NT2/D1 (cell line): ENCODE data around the gene TOR1B.
A peak's percentile ranks its signal among the peaks of the same experiment; 100 is the strongest.

Experiments
- DNase-seq: peaks from one replicate; pipeline ENCODE4 v3.0.0-alpha.2; 2011; ENCODE audit warnings: low read depth, low spot score
- H3K27me3 ChIP-seq: 2 replicates; pipeline ENCODE4 v1.6.0; 2011; ENCODE audit warnings: mild to moderate bottlenecking; ENCODE audit not compliant: insufficient read length, insufficient read depth
- H3K36me3 ChIP-seq: 2 replicates; pipeline ENCODE4 v1.6.1; 2011; ENCODE audit warnings: mild to moderate bottlenecking, low read length, mixed read lengths; ENCODE audit not compliant: insufficient read depth, insufficient read length
- H3K4me1 ChIP-seq: 2 replicates; pipeline ENCODE4 v1.5.1; 2011; ENCODE audit not compliant: insufficient read depth, insufficient read length
- H3K4me3 ChIP-seq: 2 replicates; pipeline ENCODE4 v1.5.1; 2011; ENCODE audit warnings: low read depth; ENCODE audit not compliant: insufficient read length
- H3K9ac ChIP-seq: 2 replicates; pipeline ENCODE4 v1.6.0; 2011; ENCODE audit warnings: low read depth; ENCODE audit not compliant: insufficient read length
- H3K9me3 ChIP-seq: 2 replicates; pipeline ENCODE4 v1.5.1; 2011; ENCODE audit warnings: mild to moderate bottlenecking, low read length; ENCODE audit not compliant: insufficient read depth
- SUZ12 ChIP-seq: IDR thresholded peaks from 2 replicates; pipeline ENCODE4 v1.6.1; 2011; ENCODE audit not compliant: insufficient read length, insufficient read depth; ENCODE audit errors: extremely low read depth
- YY1 ChIP-seq: IDR thresholded peaks from 2 replicates; pipeline ENCODE4 v1.6.1; 2011; ENCODE audit not compliant: insufficient read length, insufficient read depth
- ZNF274 ChIP-seq: IDR thresholded peaks from 2 replicates; pipeline ENCODE4 v1.6.1; 2011; ENCODE audit warnings: mild to moderate bottlenecking, low read depth, low read length

The TOR1B gene

GRCh38 chr9:129828969-129829368 lies 26.0 kb downstream of the TOR1B start:
- H3K27me3 ChIP-seq: no peaks in the 10 kb centered on the region
- TF ChIP-seq ZNF274 (no peak), YY1 (no peak), SUZ12 (no peak)
- H3K9me3 ChIP-seq: no peaks in the 10 kb centered on the region
- H3K4me1 ChIP-seq: no peaks in the 10 kb centered on the region
- H3K36me3 ChIP-seq: peaks cover 61% of the 10 kb centered on the region
- no peak overlapping the region for H3K9ac ChIP-seq
- H3K4me3 ChIP-seq: no peak overlapping the region
- DNase-seq: no peak

GRCh38 chr9:129832982-129833381 lies 30.0 kb downstream of the TOR1B start:
- Histone ChIP-seq H3K4me1 (no peaks in the 10 kb centered on the region), H3K36me3 (peaks cover 58% of the 10 kb centered on the region), H3K9ac (no peak overlapping the region), H3K4me3 (no peak overlapping the region), H3K27me3 (peaks cover 3% of the 10 kb centered on the region), H3K9me3 (no peaks in the 10 kb centered on the region)
- no peak for TF ChIP-seq YY1
- TF ChIP-seq ZNF274: no peak
- TF ChIP-seq SUZ12: no peak
- DNase-seq: no peak

- H3K4me1 ChIP-seq: peaks cover 9% of the 10 kb centered on the region
- no peak for TF ChIP-seq YY1
- no peak for TF ChIP-seq ZNF274
- no peak for TF ChIP-seq SUZ12
- DNase-seq: no peak
- H3K9me3 ChIP-seq: no peaks in the 10 kb centered on the region
- H3K36me3 ChIP-seq: peaks cover 44% of the 10 kb centered on the region
- H3K9ac ChIP-seq: peak overlapping the region; percentile 95
- peaks cover 3% of the 10 kb centered on the region for H3K27me3 ChIP-seq
- peak overlapping the region; percentile 99 for H3K4me3 ChIP-seq
Observed at GRCh38 chr9:129834489-129835127, 31.6 kb downstream of the TOR1B start.

DNA sequence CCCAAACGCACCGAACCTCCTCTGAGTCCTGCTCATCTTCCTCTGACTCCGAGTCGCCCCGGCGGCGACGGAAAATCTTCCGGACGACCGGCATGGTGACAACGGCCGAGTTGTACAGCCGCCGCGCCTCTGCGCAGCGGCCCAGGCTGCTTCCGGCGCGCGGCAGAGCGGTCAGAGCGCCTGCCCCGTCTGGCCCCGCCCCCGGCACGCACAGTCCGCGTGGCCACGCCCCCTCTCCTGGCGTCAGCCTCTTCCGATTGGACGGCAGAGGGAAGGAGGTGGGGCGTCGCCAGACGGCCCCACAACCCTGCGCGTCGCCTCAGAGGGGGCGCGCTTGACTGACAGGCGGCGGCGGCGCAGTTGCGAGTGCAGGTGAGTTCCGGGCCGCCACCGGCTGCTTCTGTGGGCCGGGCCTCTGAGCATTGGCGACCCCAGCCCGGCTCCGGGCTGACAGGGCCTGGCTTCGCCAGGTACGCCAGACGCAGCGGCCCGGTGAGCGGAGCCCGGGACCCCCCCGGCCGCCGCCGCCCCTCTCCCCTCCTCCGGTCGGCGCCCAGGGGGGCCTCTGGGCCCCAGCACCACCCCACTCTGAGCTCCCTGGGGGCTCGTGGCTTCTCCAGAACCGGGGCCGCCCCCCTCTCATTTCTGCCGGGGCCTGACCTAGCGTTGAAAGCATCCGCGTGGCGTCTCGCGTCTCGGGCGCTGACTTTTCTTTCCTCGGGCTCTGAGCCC lies 32.3 kb downstream of the TOR1B start, which contains the start of the genes C9orf78 and USP20:
Gene C9orf78, minus strand, starts transcription at position 148 of the 732 bp plus-strand sequence. Its CDS starts 54 bp downstream, at position 94.
Gene USP20, plus strand, starts transcription at position 331 of the 732 bp plus-strand sequence. CDS start 17,098 bp downstream, outside the sequence.
- TF ChIP-seq YY1 (no peak), ZNF274 (no peak), SUZ12 (no peak)
- H3K4me3 ChIP-seq: peak within 1 kb of the TSS; percentile 99
- H3K4me1 ChIP-seq: peaks cover 14% of the 10 kb centered on the region
- H3K27me3 ChIP-seq: peaks cover 3% of the 10 kb centered on the region
- H3K36me3 ChIP-seq: peaks cover 38% of the 10 kb centered on the region
- no peaks in the 10 kb centered on the region for H3K9me3 ChIP-seq
- H3K9ac ChIP-seq: peak within 1 kb of the TSS; percentile 95
- peak; percentile 94 for DNase-seq

GRCh38 chr9:129835860-129836223 lies 32.9 kb downstream of the TOR1B start:
- Histone ChIP-seq H3K27me3 (peaks cover 3% of the 10 kb centered on the region), H3K4me1 (peaks cover 14% of the 10 kb centered on the region), H3K9ac (peak overlapping the region; percentile 73), H3K9me3 (no peaks in the 10 kb centered on the region), H3K36me3 (peaks cover 34% of the 10 kb centered on the region), H3K4me3 (peak overlapping the region; percentile 61)
- no peak for DNase-seq
- TF ChIP-seq YY1 (no peak), SUZ12 (no peak), ZNF274 (no peak)

DNA sequence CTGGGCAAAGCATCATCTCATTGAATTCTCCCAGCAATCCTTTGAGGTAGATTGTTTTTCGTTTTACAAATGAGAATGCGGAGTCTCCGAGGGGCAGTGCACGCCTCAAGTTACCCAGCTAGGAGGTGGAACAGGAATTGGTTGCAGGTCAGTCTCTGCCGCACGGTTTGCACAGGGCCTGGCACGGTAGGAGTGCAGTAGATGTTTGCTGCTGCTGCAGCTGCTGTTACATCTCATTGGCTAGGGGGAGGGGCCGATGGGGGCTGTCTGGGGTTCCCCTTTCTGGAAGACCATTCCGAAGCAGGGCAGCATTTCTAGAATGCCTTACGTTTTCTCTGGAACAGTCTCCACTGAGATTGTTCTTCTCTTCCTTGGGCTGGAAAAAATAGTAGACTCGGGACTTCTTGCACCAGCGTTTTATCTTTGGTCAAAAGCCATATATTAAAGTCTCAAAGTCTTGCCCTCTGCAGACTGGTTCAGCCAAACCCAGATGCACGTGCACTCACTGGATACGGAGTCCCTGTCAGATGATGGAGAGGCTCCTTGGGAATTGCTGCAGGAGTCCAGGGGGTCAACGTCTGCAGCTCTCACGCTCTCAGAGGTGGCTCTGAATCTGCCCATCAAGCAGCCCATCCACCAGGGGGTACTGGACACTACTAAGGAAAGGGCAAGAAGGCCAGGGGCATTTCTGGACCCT lies 33.5 kb downstream of the TOR1B start:
- Histone ChIP-seq H3K9me3 (no peaks in the 10 kb centered on the region), H3K36me3 (peaks cover 27% of the 10 kb centered on the region), H3K27me3 (peaks cover 3% of the 10 kb centered on the region), H3K4me1 (peaks cover 17% of the 10 kb centered on the region), H3K4me3 (peak overlapping the region; percentile 61), H3K9ac (peak overlapping the region; percentile 73)
- TF ChIP-seq YY1 (no peak), ZNF274 (no peak), SUZ12 (no peak)
- no peak for DNase-seq
